Kidney (tissue), 14 donors: ENCODE measurements around the gene DLG2. TPM values are rescaled to one million over a fixed set of nuclear protein-coding genes. Genes with fewer than 3 reads are reported as not detected.

Experiments used
- DNase-seq, 5 donors: peaks; one replicate each; pipeline ENCODE4 v3.0.0-alpha.2; 2013 to 2020
- FAIRE-seq: peaks from 2 replicates; lab custom pipeline; 2012; peaks lifted over from hg19 to GRCh38; lab: Jason Lieb, UNC
- H3K27ac ChIP-seq, 2 donors: one replicate each; pipeline ENCODE4 v1.7.0; 2013; ENCODE audit warnings: low read depth in 2 of 2, low read length in 2 of 2, inconsistent platforms in 1 of 2
- H3K27me3 ChIP-seq: one replicate; pipeline ENCODE4 v1.7.1; 2013; ENCODE audit warnings: low read length, inconsistent platforms; ENCODE audit not compliant: control insufficient read depth, insufficient read depth
- H3K36me3 ChIP-seq, 3 donors: one replicate each; pipeline versions ENCODE4 v1.7.0 to v1.7.1; 2013; ENCODE audit warnings: low read length in 3 of 3, control low read depth in 1 of 3, inconsistent platforms in 1 of 3; ENCODE audit not compliant: insufficient read depth in 3 of 3, control insufficient read depth in 2 of 3
- H3K4me1 ChIP-seq, 3 donors: one replicate each; pipeline versions ENCODE4 v1.7.0 to v1.7.1; 2013; ENCODE audit warnings: low read length in 3 of 3, inconsistent platforms in 1 of 3, low read depth in 1 of 3; ENCODE audit not compliant: control insufficient read depth in 2 of 3, insufficient read depth in 2 of 3
- H3K4me3 ChIP-seq, 3 donors: one replicate each; pipeline versions ENCODE4 v1.7.0 to v1.8.1; 2013; ENCODE audit warnings: low read length in 3 of 3, control low read depth in 1 of 3, inconsistent platforms in 1 of 3
- H3K9ac ChIP-seq, 3 donors: one replicate each; pipeline versions ENCODE4 v1.7.0 to v1.7.1; 2013; ENCODE audit warnings: low read length in 3 of 3, control low read depth in 1 of 3, inconsistent platforms in 1 of 3
- H3K9me3 ChIP-seq, 3 donors: one replicate each; pipeline versions ENCODE4 v1.7.0 to v1.7.1; 2013; ENCODE audit warnings: low read length in 3 of 3, control low read depth in 1 of 3, inconsistent platforms in 1 of 3; ENCODE audit not compliant: control insufficient read depth in 2 of 3, insufficient read depth in 1 of 3
- intact Hi-C: fragments of 100-400 bp; cut with DNase I; formaldehyde crosslinking; loops from one replicate; pipeline ENCODE4 v1.11.1; 2022
- polyA plus RNA-seq: library from polyadenylated mRNA; stranded (reverse); fragments of 350-450 nt; fragmentation: Illumina TruSeq; extraction: RNeasy Lipid Tissue Mini Kit (QIAGEN cat#74804); gene quantifications from one replicate; pipeline ENCODE4 v1.2.3, GENCODE V29; 2014; ENCODE audit warnings: low read depth, low replicate concordance; ENCODE audit not compliant: insufficient read depth
- total RNA-seq: library from RNA; stranded (reverse); fragmentation: NEBNext Ultra II Directional; extraction: Animal tissue kit (Norgen Biotek cat#: 25700); gene quantifications from one replicate; pipeline ENCODE4 v1.2.1, GENCODE V29; 2021
- TF ChIP-seq, protein P1 (sequence below): IDR thresholded peaks from 3 replicates; pipeline ENCODE4 v1.5.1; 2012; ENCODE audit warnings: mild to moderate bottlenecking, moderate library complexity, borderline replicate concordance; ENCODE audit not compliant: insufficient read depth; ENCODE audit errors: extremely low read depth
- donor health status: control.
- donor health status: control.
- donor health status: control.
- donor health status: control.
- donor health status: control.
- donor health status: DM: yes; HTN: yes; CAD: no.
- donor health status: Normal renal cell carcinoma (clear cell type).

Gene DLG2
- total and polyA plus RNA-seq, 2 donors from 2014 or later = 2.9 to 7.2 TPM

- intact Hi-C loops = no loop called here
- H3K4me3 ChIP-seq = peak overlapping the region; percentile 97
- no peaks in the 10 kb centered on the region for H3K27me3 ChIP-seq
- peaks cover 0 to 9% (median 3%) of the 10 kb centered on the region in 3 donors for H3K4me1 ChIP-seq
- FAIRE-seq (no peak), DNase-seq (no peak)
- no peaks in the 10 kb centered on the region for H3K9me3 ChIP-seq
- peak overlapping the region; percentile 2 to 80 for H3K27ac ChIP-seq
- peaks cover 0 to 3% (median 0%) of the 10 kb centered on the region in 3 donors for H3K36me3 ChIP-seq
- TF ChIP-seq, protein P1, sequence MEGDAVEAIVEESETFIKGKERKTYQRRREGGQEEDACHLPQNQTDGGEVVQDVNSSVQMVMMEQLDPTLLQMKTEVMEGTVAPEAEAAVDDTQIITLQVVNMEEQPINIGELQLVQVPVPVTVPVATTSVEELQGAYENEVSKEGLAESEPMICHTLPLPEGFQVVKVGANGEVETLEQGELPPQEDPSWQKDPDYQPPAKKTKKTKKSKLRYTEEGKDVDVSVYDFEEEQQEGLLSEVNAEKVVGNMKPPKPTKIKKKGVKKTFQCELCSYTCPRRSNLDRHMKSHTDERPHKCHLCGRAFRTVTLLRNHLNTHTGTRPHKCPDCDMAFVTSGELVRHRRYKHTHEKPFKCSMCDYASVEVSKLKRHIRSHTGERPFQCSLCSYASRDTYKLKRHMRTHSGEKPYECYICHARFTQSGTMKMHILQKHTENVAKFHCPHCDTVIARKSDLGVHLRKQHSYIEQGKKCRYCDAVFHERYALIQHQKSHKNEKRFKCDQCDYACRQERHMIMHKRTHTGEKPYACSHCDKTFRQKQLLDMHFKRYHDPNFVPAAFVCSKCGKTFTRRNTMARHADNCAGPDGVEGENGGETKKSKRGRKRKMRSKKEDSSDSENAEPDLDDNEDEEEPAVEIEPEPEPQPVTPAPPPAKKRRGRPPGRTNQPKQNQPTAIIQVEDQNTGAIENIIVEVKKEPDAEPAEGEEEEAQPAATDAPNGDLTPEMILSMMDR = no peak
- H3K9ac ChIP-seq = peak overlapping the region in 2 of 3 donors; percentile 85 to 93
Measured at GRCh38 chr11:85647078-85647477, 19.9 kb upstream of the DLG2 start.

DNA sequence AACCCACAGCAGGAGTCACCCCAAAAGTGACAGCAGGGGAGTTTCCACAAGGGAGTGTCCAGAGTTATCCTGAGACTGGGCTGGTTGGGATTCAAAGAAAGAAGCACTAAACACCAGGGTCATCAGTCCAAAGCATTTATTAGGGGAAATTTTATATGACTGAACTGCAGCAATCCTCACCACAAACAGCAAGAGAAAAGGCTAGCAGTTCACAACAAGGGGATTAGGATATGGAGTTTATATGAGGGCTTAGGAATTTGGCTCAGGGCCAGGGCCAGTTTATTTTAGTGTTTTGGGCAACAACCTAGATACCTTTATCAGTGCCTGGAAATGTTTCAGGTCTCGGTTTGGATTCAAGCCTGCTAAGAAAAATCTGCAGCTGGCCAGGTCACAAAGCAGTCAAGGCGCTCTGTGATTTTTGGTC lies 16.1 kb upstream of the DLG2 start:
- no peak overlapping the region for H3K4me3 ChIP-seq
- H3K4me1 ChIP-seq = peaks cover 0 to 4% (median 0%) of the 10 kb centered on the region in 3 donors
- intact Hi-C loops = no loop called here
- H3K27ac ChIP-seq = no peak overlapping the region
- H3K9ac ChIP-seq = no peak overlapping the region
- DNase-seq (peak in 2 of 5 donors; percentile 20 to 49), FAIRE-seq (no peak)
- TF ChIP-seq, protein P1 = no peak
- H3K27me3 ChIP-seq = no peaks in the 10 kb centered on the region
- H3K36me3 ChIP-seq = no peaks in the 10 kb centered on the region
- no peaks in the 10 kb centered on the region for H3K9me3 ChIP-seq

DNA sequence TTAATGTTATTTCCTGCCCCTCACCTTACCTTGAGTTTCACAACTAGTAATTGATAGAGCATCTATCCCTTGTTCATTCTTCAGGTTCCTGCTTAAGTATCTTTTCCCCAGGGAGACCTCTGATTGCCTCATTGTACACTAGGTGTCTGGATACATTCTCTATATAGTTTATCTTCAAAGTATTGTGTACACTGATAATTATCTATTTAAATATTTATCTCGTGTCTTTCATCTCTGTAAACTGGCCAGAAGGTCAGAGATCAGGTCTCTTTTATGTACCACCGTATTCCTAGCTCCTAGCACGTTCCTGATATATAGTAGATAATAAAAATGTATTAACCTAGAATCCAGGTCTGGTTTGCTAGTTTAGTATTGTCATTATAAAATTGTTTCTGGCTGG lies 7.6 kb upstream of the DLG2 start:
- Histone ChIP-seq H3K9ac (no peak overlapping the region), H3K36me3 (peaks cover 5 to 8% (median 8%) of the 10 kb centered on the region in 3 donors), H3K4me3 (no peak overlapping the region), H3K4me1 (no peaks in the 10 kb centered on the region), H3K9me3 (no peaks in the 10 kb centered on the region), H3K27me3 (no peaks in the 10 kb centered on the region), H3K27ac (no peak overlapping the region)
- no peak for FAIRE-seq
- no peak for DNase-seq
- TF ChIP-seq, protein P1 = no peak
- intact Hi-C loops = no loop called here
